Ovary (tissue), 9 donors: ENCODE measurements around the gene DARS2. TPM values are rescaled to one million over a fixed set of nuclear protein-coding genes. Genes with fewer than 3 reads are reported as not detected.

Experiments used
- DNase-seq, 5 donors: peaks; one replicate each; pipeline ENCODE4 v3.0.0-alpha.2; 2019 to 2020
- H3K27ac ChIP-seq, 2 donors: fragments of 200-600 bp; one replicate each; pipeline versions ENCODE4 v1.5.1 to v1.8.0; 2019 to 2022
- H3K27me3 ChIP-seq: fragments of 200-600 bp; one replicate; pipeline ENCODE4 v1.8.0; 2022
- H3K36me3 ChIP-seq: fragments of 200-600 bp; sonication (generic); one replicate; pipeline ENCODE4 v1.5.1; 2019
- H3K4me1 ChIP-seq: one replicate; pipeline ENCODE4 v1.8.1; 2013; ENCODE audit warnings: mild to moderate bottlenecking, moderate library complexity; ENCODE audit not compliant: insufficient read depth
- H3K4me3 ChIP-seq: fragments of 200-600 bp; sonication (generic); one replicate; pipeline ENCODE4 v1.5.1; 2017
- H3K9me3 ChIP-seq, 2 donors: fragments of 200-600 bp in 1 of 2; sonication (generic) in 1 of 2; one replicate each; pipeline versions ENCODE4 v1.5.1 to v1.8.1; 2013 to 2019; ENCODE audit warnings: mild to moderate bottlenecking in 1 of 2, moderate library complexity in 1 of 2
- CTCF ChIP-seq, 3 donors: fragments of 450-650 bp in 2 of 3; fragments of 200-600 bp in 1 of 3; IDR thresholded peaks; one replicate each; pipeline versions ENCODE4 v1.5.1 to v1.8.0; 2016 to 2022; ENCODE audit warnings: antibody characterized with exemption in 3 of 3, mild to moderate bottlenecking in 1 of 3
- EP300 ChIP-seq: sonication (generic); formaldehyde crosslinking; IDR thresholded peaks from one replicate; pipeline ENCODE4 v1.6.1; 2017; ENCODE audit warnings: antibody characterized with exemption
- POLR2A ChIP-seq: fragments of 450-650 bp; IDR thresholded peaks from one replicate; pipeline ENCODE4 v1.6.1; 2017; ENCODE audit warnings: antibody characterized with exemption, mild to moderate bottlenecking, moderate library complexity
- WGBS, 3 donors: extraction: QIAGEN DNeasy Blood & Tissue Kit in 1 of 3; methylation state at CpG; one replicate each; pipeline versions ENCODE4 v1.1.5 to v1.1.7; 2013 to 2017; 5-methylcytosine and 5-hydroxymethylcytosine counted together
- intact Hi-C, 4 donors: fragments of 100-400 bp; cut with DNase I; formaldehyde crosslinking; loops; one replicate each; pipeline versions ENCODE4 v1.11.0 to v1.15.1; 2022 to 2023
- polyA plus RNA-seq, 2 donors: library from polyadenylated mRNA; stranded (reverse); fragments of 200-250 nt in 1 of 2; fragments of 350-450 nt in 1 of 2; fragmentation: Illumina TruSeq in 1 of 2; extraction: RNeasy Lipid Tissue Mini Kit (QIAGEN cat#74804) in 1 of 2; gene quantifications; one replicate each; pipeline ENCODE4 v1.2.3, GENCODE V29; 2013 to 2014
- total RNA-seq, 7 donors: library from RNA; depleted of rRNA in 2 of 7; stranded (reverse); fragments of >200 nt in 2 of 7; fragmentation: NEBNext Ultra II Directional in 3 of 7; extraction: Animal tissue kit (Norgen Biotek cat#: 25700) in 3 of 7; gene quantifications; one replicate each; pipeline versions ENCODE4 v1.1.0 to v1.2.4, GENCODE V29; 2016 to 2023
- donor health status: DM: no; HTN: no; CAD: no; lungs with moderate emphysema.
- donor health status: DM: no; HTN: no; CAD: no.
- donor health status: Bipolar disorder and iron deficiency.
- donor health status: DM: yes; HTN: yes; CAD: no.
- donor health status: DM: no; HTN: no; CAD: no.
- donor health status: DM: yes; HTN: yes; CAD: no.

Gene DARS2
- total and polyA plus RNA-seq, 9 donors: 4.3 to 20.5 (median 9.1) TPM

GRCh38 chr1:173852105-173852504 is 27.6 kb downstream of the DARS2 start:
- 81 to 86% (median 84%) methylated on average over 4 of the region's 4 CpGs for WGBS, 3 donors
- no peaks in the 10 kb centered on the region for H3K4me1 ChIP-seq
- no peak overlapping the region for H3K4me3 ChIP-seq
- no peaks in the 10 kb centered on the region for H3K9me3 ChIP-seq
- DNase-seq: no peak
- TF ChIP-seq POLR2A: no peak
- TF ChIP-seq CTCF (IDR thresholded peaks at IDR 0.05): no peak
- no peak for TF ChIP-seq EP300
- H3K27ac ChIP-seq: no peak overlapping the region
- no peaks in the 10 kb centered on the region for H3K27me3 ChIP-seq
- H3K36me3 ChIP-seq: no peaks in the 10 kb centered on the region
- intact Hi-C loops: no loop called here

- Histone ChIP-seq H3K27me3 (no peaks in the 10 kb centered on the region), H3K9me3 (no peaks in the 10 kb centered on the region), H3K4me3 (no peak overlapping the region), H3K27ac (no peak overlapping the region), H3K36me3 (no peaks in the 10 kb centered on the region), H3K4me1 (no peaks in the 10 kb centered on the region)
- intact Hi-C loops: no loop called here
- no peak for TF ChIP-seq POLR2A
- TF ChIP-seq EP300: no peak
- TF ChIP-seq CTCF (IDR thresholded peaks at IDR 0.05): no peak
- no peak for DNase-seq
- 33 to 49% (median 35%) methylated on average over 5 of the region's 5 CpGs for WGBS, 3 donors
Measured at GRCh38 chr1:173853074-173853473, 28.6 kb downstream of the DARS2 start.

- TF ChIP-seq EP300 (no peak), CTCF (IDR thresholded peaks at IDR 0.05) (no peak), POLR2A (no peak)
- intact Hi-C loops: no loop called here
Measured at GRCh38 chr1:173856014-173856413, 31.5 kb downstream of the DARS2 start.

GRCh38 chr1:173856903-173857302 is 32.4 kb downstream of the DARS2 start:
- intact Hi-C loops: no loop called here
- Histone ChIP-seq H3K4me3 (no peak overlapping the region), H3K9me3 (no peaks in the 10 kb centered on the region), H3K27me3 (no peaks in the 10 kb centered on the region), H3K36me3 (no peaks in the 10 kb centered on the region), H3K4me1 (no peaks in the 10 kb centered on the region), H3K27ac (no peak overlapping the region)
- TF ChIP-seq CTCF (IDR thresholded peaks at IDR 0.05) (no peak), POLR2A (no peak), EP300 (no peak)
- no peak for DNase-seq
- 92 to 96% (median 95%) methylated on average over 2 of the region's 2 CpGs for WGBS, 3 donors

More at GRCh38 chr1:173856014-173856413, 31.5 kb downstream of the DARS2 start:
- no peak overlapping the region for H3K4me3 ChIP-seq
- H3K4me1 ChIP-seq: no peaks in the 10 kb centered on the region
- H3K27ac ChIP-seq: no peak overlapping the region
- no peaks in the 10 kb centered on the region for H3K27me3 ChIP-seq
- no peak for DNase-seq
- no peaks in the 10 kb centered on the region for H3K36me3 ChIP-seq
- 88 to 93% (median 90%) methylated on average over 1 of the region's 1 CpG for WGBS, 3 donors
- no peaks in the 10 kb centered on the region for H3K9me3 ChIP-seq
